GM21576 (cell line): Measurements from ENCODE around the gene SCN2B.

Experiments used
- ATAC-seq: cut with Tn5 transposase; IDR thresholded peaks from one replicate; pipeline ENCODE4 v1.9.1; 2021; ENCODE audit warnings: mild to moderate bottlenecking, moderate library complexity; ENCODE audit not compliant: unreplicated experiment

Gene SCN2B, protein sequence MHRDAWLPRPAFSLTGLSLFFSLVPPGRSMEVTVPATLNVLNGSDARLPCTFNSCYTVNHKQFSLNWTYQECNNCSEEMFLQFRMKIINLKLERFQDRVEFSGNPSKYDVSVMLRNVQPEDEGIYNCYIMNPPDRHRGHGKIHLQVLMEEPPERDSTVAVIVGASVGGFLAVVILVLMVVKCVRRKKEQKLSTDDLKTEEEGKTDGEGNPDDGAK

DNA sequence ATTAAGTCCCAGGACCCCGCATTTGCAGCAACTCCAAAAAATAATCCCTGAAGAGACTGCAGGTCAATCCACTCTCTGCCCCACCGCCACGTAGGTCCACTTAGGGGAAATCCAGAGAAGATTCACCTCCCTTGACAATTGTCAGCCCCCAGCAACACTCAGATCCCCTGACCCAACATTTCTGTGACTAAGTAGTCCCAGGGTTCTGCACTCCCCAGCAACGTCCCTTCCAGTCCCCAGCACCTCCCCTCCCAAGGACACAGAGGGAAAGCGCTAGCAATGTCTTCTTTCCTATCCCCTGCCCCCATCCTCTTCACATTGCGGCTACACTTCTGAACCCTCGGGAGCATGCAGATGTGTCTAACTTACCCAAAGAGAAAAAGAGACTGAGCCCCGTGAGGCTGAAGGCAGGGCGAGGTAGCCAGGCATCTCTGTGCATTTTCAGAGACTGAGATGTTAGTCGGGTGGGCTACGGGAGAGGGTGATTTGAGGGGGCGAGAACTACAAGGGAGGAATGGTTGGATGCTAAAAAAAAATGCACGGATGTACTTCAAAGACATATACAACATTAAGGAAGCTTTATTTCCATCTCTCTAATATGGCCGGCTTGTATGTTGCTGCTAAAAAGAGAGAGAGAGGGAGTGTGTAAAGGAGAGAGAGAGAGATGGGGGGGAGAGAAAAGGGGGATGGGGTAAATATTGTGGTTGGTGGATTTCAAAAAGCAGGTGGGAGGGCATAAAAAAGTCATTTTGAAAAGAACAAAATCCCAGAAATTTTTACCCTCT is at the start of gene SCN2B:
Gene SCN2B, minus strand, starts transcription at position 647 of the 785 bp plus-strand sequence. Its CDS starts 208 bp downstream, at position 439.
- ATAC-seq = no peak

DNA sequence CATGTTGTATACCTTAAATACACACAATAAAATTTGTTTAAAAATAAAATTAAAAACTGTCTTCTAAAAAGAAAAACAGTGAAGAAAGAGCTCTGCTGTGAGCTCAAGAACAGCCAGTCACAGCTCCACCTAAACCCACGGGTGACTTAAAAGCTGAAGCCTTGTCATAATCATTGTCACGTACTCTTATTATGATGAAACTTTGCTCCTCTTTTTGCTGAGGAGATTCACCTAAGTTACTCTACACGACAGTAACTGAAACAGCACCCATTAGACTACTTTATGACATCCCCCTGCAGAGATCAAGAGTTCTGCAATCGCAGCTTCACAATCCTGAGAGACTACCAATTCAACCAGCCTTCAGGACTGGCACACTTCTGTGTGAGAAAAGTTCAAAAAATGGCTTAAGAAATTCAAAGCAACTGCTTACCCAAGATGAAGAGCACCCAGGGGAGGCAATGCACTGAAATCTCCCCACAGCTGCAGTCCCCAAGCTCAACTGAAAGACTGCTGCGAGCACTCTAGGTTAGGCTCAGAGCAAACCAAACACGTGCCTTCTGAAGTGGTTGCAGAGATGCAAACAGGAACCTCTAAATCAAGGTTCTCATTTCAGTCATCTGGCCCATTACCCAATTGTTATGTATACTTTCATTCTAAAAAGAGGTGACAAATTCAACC is 48.2 kb upstream of the SCN2B start, which contains the start of gene JAML:
Gene JAML, minus strand, starts transcription at position 501 of the 678 bp plus-strand sequence. CDS start 10,145 bp downstream, outside the sequence.
- no peak for ATAC-seq

DNA sequence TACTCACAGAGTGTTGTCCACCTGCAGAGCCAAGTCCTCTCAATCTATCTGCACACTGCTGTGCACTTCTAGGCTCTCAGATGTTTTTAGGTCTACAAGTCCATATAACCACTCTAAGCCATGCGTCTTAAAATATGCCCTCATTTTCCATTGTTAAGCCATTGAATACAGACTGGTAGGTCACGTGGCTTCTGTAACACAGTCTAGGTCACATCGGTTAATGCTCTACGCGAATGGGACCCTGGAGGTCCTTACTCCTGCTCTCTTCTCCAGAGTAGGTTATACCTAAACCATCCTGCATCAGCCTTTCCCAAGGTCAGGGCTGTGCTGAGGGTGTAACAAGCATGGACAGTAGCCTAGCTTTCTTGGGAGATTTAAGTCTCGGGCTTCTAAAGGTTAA is 47.6 kb upstream of the SCN2B start:
- ATAC-seq = no peak

DNA sequence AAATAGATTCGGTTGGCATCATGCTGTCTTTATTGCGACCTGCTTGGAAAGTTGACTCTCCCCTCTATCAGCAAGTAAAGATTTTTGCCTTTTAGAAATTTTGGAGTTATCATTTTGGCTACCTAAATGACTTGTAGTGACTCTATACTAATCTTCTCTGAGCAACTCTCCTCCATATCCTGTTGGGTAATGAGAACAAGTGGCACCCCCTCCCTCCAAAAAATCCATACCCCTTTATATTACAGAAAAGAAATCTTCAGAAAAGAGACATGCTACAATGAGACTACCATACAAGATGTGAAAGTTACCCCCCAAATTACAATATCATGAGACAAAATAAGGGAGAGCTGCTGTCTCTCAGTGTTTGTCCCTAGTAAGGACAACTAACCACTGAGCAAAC is 47.1 kb upstream of the SCN2B start:
- no peak for ATAC-seq

DNA sequence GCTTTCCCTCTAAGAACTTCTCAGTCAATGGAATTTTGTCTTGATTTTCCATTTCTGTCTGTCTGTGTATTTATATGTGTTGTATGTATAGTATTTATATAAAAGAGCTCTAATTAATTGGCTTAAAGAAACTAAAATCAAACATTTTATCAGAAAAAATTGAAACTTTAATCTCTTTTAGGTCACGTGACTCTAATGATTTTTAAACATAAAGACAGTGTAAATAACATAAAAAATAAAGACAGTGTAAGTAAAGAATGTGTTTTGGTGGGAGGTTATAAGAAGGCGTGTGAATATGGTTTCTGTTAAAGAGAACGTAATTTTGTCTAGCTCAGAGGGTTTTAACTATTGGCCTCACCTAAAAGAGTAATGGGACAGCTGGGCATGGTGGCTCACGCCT is 46.0 kb upstream of the SCN2B start:
- no peak for ATAC-seq

DNA sequence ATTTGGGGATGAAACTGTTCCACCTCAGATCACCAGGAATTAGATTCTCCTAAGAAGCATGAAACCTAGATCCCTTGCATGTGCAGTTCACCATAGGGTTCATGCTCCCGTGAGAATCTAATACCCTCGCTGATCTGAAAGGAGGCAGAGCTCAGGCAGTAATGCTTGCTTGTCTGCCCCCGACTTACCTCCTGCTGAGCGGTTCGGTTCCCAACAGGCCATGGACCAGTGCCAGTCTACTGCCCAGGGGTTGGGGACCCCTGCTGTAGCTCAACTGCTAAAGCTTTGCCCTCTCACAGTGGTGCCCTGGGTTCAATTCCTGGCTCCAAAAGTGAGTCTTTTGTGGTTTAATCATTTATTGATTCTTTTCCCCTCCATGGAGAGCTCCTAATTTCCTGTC is 45.0 kb upstream of the SCN2B start:
- no peak for ATAC-seq

DNA sequence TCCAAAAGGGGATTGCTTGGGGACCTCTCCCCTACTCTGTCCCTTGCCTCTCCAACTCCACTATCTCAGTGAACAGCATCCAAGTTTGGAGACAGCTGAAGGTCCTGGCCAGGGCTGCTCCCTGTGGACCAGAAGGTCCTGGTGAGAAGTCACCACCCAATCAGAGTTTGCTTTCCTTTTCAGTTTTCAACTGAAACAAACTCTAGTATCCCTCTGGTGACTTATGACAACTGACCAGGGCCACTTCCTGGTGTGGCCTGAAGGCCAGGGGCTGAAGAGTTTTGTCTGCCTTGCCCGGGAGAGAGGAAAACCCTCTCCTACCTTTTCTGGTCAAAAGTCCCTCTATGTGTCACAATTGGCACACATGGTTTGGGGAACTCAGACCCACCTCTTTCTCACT is 43.3 kb upstream of the SCN2B start:
- no peak for ATAC-seq

DNA sequence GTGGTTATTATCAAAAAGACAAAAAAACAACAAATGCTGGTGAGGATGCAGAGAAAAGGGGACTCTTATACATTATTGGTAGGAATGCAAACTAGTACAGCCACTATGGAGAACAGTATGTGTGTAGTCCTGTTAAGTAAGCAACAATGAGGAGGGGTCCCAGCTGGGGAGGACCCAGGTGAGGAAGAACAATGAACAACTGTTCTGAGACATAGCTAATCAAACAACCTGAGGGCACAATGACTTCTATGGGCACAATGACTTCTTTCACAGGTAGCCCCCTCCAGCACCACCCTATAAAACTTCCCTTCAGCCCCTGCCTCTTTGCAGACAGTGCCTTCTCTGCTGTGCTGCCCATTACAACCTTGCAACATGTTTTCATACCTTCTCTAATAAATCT is 42.8 kb upstream of the SCN2B start:
- ATAC-seq = no peak

DNA sequence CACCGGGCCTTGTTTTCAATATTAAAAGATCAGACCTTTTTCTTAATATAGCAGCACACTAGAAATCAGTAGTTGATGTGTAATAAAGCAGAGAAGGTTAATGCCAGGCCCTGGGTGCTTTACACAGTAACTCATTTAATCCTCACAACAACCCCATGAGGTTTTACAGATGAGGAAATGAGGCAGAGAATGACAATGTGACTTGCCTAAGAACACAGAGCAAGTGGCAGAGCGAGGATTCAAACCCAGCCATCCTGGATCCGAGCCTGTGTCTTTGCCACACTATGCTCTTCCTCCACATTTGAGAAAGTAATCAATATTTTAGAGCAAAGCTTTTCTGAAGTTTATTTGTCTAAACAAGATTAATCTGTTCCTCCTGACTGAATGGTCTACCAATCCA is 41.1 kb upstream of the SCN2B start:
- ATAC-seq = no peak

DNA sequence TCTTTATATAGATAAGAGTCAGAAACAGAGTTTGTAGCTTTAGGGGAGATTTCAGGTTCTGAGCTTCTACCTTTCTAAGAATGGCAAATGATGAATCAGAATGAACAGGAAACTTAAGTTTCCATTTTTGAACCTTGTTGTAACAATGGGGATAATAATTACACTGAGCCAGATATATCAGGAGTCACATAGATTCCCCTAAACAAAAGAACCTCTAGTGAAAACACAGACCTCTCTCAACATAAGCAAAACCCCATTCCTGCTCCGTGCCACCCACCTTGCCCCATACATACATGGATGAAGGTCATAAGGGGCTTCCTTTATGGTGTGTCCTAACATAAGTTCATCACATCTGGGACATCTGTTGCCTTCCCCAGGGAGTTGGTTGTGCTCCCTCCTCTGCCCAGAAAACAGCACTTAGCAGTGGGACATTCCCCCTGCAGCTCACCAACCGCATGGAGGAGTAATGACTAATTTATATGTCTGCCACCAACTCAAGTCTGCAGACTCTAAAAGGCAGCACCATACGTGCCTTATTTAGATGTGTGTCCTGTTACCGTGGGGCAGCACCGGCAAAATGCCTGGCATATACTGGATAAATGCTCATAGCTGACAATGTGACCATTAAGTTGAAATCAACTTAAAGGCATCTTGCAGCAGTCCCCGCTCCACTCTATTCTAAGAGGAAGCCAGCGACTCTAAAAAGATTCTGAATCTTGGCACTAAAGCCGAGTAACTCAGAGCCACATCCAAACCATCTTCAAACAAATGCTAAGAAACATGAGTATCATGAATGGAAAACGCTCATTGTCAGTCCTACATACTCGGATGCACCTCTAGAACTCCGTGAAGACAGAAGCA is 40.4 kb upstream of the SCN2B start:
- no peak for ATAC-seq

DNA sequence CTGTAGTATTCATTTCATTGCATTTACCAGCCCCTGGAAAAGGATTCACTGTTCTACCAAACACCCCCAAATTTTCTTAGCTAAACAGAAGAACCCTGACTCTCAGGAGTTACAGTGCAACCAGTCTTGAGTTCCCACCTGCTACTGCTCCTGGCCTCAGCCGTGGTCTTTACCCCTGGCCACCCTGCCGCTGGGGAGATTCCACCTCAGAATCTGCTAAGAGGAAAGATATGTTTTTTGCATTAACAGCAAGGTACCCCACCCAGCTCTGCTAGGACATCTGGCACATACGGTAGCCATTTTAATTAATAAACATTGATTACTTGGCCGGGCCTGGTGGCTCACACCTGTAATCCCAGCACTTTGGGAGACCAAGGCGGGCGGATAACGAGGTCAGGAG is 39.3 kb upstream of the SCN2B start:
- ATAC-seq = no peak

DNA sequence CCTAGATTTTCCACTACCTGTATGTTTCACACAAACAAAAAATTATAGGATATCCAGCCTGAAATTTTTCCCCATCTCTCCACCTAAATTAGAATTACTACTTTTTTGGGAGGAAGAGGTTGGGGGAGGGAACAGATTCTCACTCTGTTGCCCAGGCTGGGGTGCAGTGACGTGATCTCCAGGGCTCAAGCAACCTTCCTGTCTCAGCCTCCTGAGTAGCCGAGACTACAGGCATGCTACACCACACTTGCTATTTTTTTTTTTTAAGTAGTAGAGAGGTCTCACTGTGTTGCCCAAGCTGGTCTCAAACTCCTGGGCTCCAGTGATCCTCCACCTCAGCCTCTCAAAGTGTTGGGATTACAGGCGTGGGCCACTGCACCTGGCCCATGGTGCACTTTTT is 38.8 kb upstream of the SCN2B start:
- no peak for ATAC-seq

DNA sequence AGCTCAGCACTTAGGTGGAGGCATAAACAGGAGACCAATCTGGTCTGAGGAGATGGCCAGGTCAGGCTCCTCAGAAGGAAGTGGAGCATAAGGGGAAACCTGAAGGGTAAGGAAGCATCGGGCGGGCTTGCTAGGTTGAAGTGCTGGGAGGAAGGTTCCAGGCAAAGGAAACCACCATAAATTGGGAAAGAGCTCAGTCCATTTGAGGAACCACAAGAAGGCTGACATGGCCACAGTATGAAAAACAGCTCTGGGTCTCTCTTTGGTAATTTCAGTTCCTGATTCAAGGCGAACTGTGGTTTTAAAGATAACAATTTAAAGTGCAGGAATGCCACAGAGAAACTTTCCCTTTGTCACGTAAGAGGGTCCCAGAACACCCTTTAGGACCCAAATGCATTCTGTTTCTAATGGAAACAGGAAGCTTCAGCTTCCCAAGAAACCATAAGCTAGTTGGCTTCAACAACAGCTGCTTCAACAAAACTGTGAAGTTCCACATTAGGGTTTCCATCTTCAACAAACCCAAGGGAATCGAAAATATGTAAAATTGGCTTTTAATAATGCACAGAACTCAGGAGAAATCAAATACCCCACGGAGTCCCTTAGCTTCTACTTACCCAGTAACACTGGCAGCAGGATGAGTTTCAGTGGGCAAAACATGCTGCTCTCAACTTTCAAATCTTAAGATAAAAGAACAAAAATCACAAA is 37.9 kb upstream of the SCN2B start:
- ATAC-seq = no peak

DNA sequence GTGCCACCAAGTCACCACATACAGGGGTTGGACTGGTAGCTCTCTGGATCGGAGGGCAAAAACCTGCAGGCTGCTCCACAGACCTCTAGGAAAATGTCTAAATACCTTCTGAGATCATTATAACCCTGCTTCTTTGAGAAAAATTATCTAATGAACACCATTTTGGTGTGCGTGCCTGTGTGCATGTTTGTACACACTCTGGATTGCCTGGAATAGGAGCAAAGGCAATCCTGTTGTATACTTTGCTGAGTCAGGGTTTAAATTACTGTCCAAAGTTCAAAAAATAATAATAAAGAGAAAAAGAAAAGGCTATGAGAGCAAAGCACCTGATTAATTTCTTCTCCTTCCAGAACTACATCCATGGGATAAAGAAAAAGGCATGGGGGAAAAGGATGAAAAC is 37.3 kb upstream of the SCN2B start:
- ATAC-seq = no peak

DNA sequence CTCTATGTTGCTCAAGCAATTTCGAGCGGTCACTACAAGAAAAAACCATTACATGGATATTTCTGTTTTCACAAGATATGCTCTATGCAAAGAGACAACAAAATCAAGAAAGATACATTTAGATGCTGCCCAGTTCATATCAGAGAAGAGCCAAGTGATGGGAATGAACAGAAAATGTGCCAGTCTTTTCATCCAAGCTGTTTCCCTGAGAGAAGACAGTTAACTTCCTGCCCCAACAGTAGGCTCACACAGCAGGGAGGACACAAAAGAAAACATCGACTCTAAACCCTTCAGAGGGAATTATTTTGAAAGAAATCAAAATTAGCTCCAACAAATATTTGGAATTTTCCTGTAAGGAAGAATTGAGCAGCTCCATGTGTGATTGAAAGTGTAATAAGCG is 36.8 kb upstream of the SCN2B start:
- no peak for ATAC-seq

DNA sequence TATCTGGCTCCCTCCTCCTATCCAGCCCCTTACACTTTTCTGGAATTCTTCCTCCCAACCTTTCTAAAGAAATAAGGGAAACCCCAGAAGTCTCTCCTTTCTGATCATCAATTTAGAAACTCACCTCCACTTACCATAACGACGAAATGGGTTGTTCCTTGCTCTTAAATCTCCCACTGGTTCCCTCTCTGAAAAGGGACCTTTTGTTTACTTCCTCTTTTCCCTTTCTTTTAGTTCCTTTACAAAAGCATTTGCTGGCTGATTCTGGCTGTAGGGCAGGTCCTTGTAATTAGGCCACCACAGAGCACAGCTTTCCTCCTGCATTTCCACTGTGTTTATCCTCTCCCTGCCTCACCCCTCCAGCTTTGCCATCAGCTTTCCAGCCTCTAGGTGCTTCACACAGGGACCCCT is 36.3 kb upstream of the SCN2B start:
- no peak for ATAC-seq

DNA sequence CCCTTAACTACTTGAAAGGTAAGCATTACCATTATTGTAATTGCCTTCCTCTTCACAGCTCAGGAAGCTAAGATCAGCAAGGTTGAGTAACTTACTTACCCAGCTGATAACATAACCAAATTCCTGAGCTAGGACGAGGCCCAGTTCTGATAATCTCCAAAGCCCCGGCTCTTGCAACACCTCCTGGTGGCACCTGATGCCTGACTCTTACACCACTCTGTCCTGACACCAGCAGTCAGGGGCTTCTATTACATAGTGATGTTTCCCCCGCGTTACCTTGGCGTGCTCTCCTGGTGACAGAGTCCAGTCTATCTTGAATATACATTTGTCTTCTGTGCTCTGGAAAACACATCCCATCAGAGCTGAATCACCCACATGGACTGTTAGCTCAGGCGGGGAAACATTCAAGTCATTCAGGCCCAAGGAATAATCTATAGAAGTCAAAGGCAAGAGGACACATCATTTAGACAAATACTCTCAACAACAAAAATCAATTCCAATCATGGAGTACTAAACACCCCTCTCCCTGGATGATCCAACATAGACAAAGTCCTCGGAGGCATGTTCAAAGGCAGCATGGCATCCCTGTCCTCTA is 35.8 kb upstream of the SCN2B start:
- no peak for ATAC-seq

DNA sequence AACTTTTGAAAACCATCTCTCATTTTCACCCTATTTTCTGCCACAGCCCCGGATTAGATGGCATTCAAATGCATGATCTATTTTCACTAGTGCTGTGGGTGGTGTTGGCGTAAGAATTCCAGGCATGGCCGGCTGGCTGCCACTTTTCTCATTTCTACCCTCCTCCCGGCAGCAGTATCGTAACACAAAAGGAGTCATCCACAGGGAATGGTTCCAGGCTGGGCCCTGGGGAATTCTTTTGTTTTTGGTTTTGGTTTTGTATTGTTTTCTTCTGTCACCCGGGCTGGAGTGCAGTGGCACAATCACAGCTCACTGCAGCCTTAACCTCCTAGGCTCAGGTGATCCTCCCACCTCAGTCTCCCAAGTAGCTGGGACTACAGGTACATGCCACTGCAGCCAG is 34.6 kb upstream of the SCN2B start:
- ATAC-seq = no peak

DNA sequence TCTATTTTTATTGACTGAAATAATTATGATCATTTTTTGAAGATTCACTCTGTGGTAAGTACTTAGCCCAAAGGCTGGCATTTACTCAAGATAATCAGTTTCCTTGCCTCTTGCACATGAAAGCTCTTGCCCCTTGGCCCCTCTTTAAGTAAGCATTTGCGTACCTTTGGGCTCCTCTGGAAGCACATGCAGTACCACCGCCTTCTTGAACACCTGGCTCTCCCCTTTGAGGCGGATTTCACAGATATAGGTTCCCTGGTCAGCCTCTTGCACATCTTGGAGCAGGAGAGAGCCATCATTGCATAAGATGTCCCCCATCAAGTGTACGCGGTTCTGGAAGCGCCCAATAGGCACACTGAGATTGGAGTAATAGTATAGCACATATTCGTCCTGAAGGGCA is 33.9 kb upstream of the SCN2B start:
- ATAC-seq = no peak

DNA sequence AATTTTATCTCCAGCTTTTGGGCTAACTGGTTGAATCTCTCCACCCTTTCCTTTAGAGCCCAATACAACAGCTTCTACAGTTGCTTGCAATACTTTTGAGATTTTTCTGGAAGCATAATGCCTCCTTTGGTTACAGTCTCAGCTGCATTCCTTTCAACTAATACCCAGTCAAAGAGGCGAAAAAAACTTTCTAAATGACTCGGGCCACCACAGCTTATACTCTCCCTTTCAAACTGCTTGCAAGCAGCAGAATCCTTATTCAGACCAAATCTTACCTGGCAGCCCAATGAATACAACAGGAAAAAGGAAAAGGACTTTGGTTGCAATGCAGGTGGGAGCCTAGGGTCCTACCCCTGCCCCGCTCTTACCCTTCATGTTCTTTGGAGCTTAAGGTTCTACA is 32.6 kb upstream of the SCN2B start:
- no peak for ATAC-seq
